ENCODE data around the gene STATH. TPM values are rescaled to one million over a fixed set of nuclear protein-coding genes. Genes with fewer than 3 reads are reported as not detected.

STATH gene
- total RNA-seq, 2 donors from 2014 or later, result not detected

DNA sequence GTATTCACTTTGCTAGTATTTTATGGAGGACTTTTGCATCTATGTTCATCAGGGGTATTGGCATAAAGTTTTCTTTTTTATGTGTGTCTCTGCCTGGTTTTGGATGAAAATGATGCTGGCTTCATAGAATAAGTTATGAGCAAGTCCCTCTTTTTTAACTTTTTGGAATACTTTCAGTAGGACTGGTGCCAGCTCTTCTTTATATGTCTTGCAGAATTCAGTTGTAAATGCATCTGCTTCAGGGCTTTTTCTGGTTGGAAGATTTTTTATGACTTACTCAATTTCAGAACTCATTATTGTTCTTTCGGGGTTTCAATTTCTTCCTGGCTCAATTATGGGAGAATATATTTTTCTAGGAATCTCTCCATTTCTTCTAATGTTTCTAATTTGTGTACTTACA is 21.1 kb upstream of the STATH start:
- no peak for DNase-seq (ENCODE audit: low spot score)
- H3K9me3 ChIP-seq, result no peaks in the 10 kb centered on the region
- no peak overlapping the region for H3K27ac ChIP-seq
- no peaks in the 10 kb centered on the region for H3K27me3 ChIP-seq (replicated peaks; ENCODE audit: insufficient read depth)
- TF ChIP-seq, protein P1, sequence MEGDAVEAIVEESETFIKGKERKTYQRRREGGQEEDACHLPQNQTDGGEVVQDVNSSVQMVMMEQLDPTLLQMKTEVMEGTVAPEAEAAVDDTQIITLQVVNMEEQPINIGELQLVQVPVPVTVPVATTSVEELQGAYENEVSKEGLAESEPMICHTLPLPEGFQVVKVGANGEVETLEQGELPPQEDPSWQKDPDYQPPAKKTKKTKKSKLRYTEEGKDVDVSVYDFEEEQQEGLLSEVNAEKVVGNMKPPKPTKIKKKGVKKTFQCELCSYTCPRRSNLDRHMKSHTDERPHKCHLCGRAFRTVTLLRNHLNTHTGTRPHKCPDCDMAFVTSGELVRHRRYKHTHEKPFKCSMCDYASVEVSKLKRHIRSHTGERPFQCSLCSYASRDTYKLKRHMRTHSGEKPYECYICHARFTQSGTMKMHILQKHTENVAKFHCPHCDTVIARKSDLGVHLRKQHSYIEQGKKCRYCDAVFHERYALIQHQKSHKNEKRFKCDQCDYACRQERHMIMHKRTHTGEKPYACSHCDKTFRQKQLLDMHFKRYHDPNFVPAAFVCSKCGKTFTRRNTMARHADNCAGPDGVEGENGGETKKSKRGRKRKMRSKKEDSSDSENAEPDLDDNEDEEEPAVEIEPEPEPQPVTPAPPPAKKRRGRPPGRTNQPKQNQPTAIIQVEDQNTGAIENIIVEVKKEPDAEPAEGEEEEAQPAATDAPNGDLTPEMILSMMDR (IDR thresholded peaks at IDR 0.05), result no peak
- TF ChIP-seq POLR2AphosphoS5 (IDR thresholded peaks at IDR 0.05) (no peak), POLR2A (IDR thresholded peaks at IDR 0.05) (no peak)
- intact Hi-C loops (cut with DNase I), result no loop called here
- no peaks in the 10 kb centered on the region for H3K4me1 ChIP-seq (replicated peaks)
- no peaks in the 10 kb centered on the region for H3K36me3 ChIP-seq
- no peak overlapping the region for H3K4me3 ChIP-seq
- 14% methylated on average over 1 of the region's 1 CpG for WGBS

DNA sequence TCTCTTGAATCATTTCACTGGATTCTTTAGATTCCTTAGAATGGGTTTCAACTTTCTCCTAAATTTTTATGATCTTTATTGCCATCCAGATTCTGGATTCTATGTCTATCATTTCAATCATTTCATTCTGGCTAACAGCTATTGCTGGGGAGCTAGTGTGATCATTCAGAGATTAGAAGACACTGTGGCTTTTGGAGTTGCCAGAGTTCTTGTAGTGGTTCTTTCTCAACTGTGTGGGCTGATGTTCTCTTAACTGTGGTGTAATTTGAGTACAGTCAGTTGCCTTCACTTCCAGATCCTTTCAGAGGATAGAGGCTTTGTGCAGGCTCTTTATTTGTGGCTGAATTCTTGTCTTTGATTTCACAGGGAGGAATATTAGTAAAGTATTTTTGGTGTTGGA is 18.2 kb upstream of the STATH start:
- Histone ChIP-seq H3K9me3 (no peaks in the 10 kb centered on the region), H3K27me3 (replicated peaks; ENCODE audit: insufficient read depth) (no peaks in the 10 kb centered on the region), H3K4me3 (no peak overlapping the region), H3K27ac (no peak overlapping the region), H3K4me1 (replicated peaks) (no peaks in the 10 kb centered on the region), H3K36me3 (no peaks in the 10 kb centered on the region)
- DNase-seq (ENCODE audit: low spot score), result no peak
- TF ChIP-seq POLR2AphosphoS5 (IDR thresholded peaks at IDR 0.05) (no peak), POLR2A (IDR thresholded peaks at IDR 0.05) (no peak)
- TF ChIP-seq, protein P1 (IDR thresholded peaks at IDR 0.05), result no peak
- intact Hi-C loops (cut with DNase I), result no loop called here

DNA sequence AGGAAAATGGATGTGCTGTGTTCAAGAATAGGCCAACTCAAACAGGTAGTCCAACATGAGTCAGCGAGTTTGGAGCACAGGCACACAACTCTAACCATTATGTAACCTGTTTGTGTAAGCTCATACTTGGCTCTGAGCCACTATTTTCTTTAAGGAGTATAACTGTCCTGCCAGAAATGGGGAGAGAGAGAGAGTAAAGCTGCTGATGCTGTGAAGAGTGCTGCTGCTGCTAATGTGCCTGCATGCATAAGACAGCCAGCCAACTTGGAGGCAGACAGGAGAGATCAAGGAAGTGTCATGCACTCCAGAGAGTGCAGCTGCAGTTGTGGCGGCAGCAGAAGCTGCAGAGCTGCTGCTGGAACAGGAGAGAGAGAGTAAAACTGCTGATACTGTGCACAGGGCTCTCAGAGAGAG is 11.7 kb upstream of the STATH start:
- DNase-seq (ENCODE audit: low spot score), result peak; percentile 51

DNA sequence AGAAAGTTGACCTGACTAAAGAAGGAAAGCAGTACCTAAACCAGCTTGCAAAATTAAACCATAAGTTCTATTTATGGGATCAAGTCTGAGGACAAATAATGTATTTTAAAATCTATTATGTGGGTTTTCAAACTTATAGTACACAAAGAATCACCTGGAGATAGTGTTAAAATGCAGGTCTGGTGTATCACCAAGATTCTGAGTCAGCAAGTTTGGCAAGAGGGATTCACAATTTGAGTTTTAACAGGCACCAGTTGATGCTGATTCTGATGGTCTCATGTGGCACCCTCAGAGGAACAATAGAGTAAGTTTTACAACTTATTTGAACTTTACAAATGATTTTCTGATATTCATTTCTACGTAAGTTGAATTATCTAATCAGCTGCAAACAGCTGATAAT is 9.1 kb upstream of the STATH start:
- 72% methylated on average over 1 of the region's 1 CpG for WGBS
- no peak for DNase-seq (ENCODE audit: low spot score)
- TF ChIP-seq, protein P1 (IDR thresholded peaks at IDR 0.05), result no peak
- no peak for TF ChIP-seq POLR2AphosphoS5 (IDR thresholded peaks at IDR 0.05)
- TF ChIP-seq POLR2A (IDR thresholded peaks at IDR 0.05), result no peak
- Histone ChIP-seq H3K36me3 (no peaks in the 10 kb centered on the region), H3K9me3 (no peaks in the 10 kb centered on the region), H3K4me3 (no peak overlapping the region), H3K27ac (no peak overlapping the region), H3K27me3 (replicated peaks; ENCODE audit: insufficient read depth) (no peaks in the 10 kb centered on the region), H3K4me1 (replicated peaks) (no peaks in the 10 kb centered on the region)
- intact Hi-C loops (cut with DNase I), result no loop called here

More for the DNA sequence above, 11.7 kb upstream of the STATH start:
- TF ChIP-seq POLR2AphosphoS5 (IDR thresholded peaks at IDR 0.05), result peak; percentile 40
- TF ChIP-seq, protein P1 (IDR thresholded peaks at IDR 0.05), result no peak
- no peaks in the 10 kb centered on the region for H3K4me1 ChIP-seq (replicated peaks)
- WGBS, result 11% methylated on average over 2 of the region's 2 CpGs
- no peak overlapping the region for H3K27ac ChIP-seq
- intact Hi-C loops (cut with DNase I), result no loop called here
- H3K27me3 ChIP-seq (replicated peaks; ENCODE audit: insufficient read depth), result no peaks in the 10 kb centered on the region
- no peaks in the 10 kb centered on the region for H3K36me3 ChIP-seq
- H3K9me3 ChIP-seq, result no peaks in the 10 kb centered on the region
- no peak overlapping the region for H3K4me3 ChIP-seq

DNA sequence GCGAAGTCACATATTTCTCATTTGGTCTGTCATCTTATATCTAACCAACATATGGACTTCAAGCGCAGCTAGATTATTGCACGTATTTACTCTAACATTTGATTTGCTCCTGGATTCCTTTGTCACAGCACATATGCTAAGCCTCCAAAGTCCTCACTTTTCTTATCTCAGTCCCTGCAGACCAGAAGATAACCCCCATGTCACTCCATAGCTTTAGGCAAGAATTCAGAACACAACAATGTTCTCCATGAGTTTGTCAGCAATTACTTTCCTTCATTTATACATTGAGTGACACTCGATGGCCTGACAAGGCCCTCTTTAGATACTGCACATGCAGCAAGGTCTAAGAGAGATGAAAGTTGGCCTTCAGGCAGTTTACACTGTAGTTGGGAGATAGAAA is 4.8 kb upstream of the STATH start:
- TF ChIP-seq, protein P1 (IDR thresholded peaks at IDR 0.05), result no peak
- TF ChIP-seq POLR2A (IDR thresholded peaks at IDR 0.05) (no peak), POLR2AphosphoS5 (IDR thresholded peaks at IDR 0.05) (no peak)
- no peak overlapping the region for H3K4me3 ChIP-seq
- no peak for DNase-seq (ENCODE audit: low spot score)
- no peaks in the 10 kb centered on the region for H3K27me3 ChIP-seq (replicated peaks; ENCODE audit: insufficient read depth)
- no peaks in the 10 kb centered on the region for H3K36me3 ChIP-seq
- intact Hi-C loops (cut with DNase I), result no loop called here
- no peaks in the 10 kb centered on the region for H3K9me3 ChIP-seq
- no peaks in the 10 kb centered on the region for H3K4me1 ChIP-seq (replicated peaks)
- WGBS, result 91% methylated on average over 4 of the region's 4 CpGs
- no peak overlapping the region for H3K27ac ChIP-seq

Data from prostate gland (tissue), 2 donors.